Breast epithelium (tissue), 4 donors: Measurements from ENCODE around the gene TMEM238. TPM values are rescaled to one million over a fixed set of nuclear protein-coding genes. Genes with fewer than 3 reads are reported as not detected.
A peak's percentile ranks its signal among the peaks of the same experiment; 100 is the strongest.
"Not testable (repeated sequence)": the region's sequence is repeated elsewhere in the genome, so short reads cannot be mapped to it uniquely, and the experiment has no call there.

Experiments used
- DNase-seq, 2 donors: peaks; one replicate each; pipeline ENCODE4 v3.0.0-alpha.2; 2019; ENCODE audit warnings: low spot score in 2 of 2
- H3K27ac ChIP-seq, 2 donors: fragments of 200-600 bp; sonication (generic) in 1 of 2; one replicate each; pipeline ENCODE4 v1.5.1; 2016 to 2019; ENCODE audit warnings: mild to moderate bottlenecking in 1 of 2
- H3K27me3 ChIP-seq, 2 donors: fragments of 200-600 bp; sonication (generic) in 1 of 2; one replicate each; pipeline versions ENCODE4 v1.5.1 to v1.6.0; 2017 to 2019; ENCODE audit warnings: control low read depth in 1 of 2, mild to moderate bottlenecking in 1 of 2
- H3K36me3 ChIP-seq: fragments of 200-600 bp; one replicate; pipeline ENCODE4 v1.5.1; 2019
- H3K4me1 ChIP-seq, 2 donors: fragments of 200-600 bp; sonication (generic); one replicate each; pipeline ENCODE4 v1.5.1; 2016 to 2019; ENCODE audit warnings: control low read depth in 1 of 2
- H3K4me3 ChIP-seq, 3 donors: fragments of 200-600 bp; sonication (generic); 1 replicate in 2 of 3; 2 replicates in 1 of 3; pipeline ENCODE4 v1.5.1; 2016 to 2019; ENCODE audit warnings: mild to moderate bottlenecking in 3 of 3, moderate library complexity in 2 of 3
- H3K9me3 ChIP-seq, 2 donors: fragments of 200-600 bp; sonication (generic) in 1 of 2; one replicate each; pipeline ENCODE4 v1.5.1; 2016 to 2019; ENCODE audit warnings: control low read depth in 1 of 2
- POLR2A ChIP-seq: fragments of 450-650 bp; IDR thresholded peaks from one replicate; pipeline ENCODE4 v1.6.1; 2016; ENCODE audit warnings: antibody characterized with exemption, mild to moderate bottlenecking, moderate library complexity
- POLR2AphosphoS5 ChIP-seq, 3 donors: sonication (generic); formaldehyde crosslinking; IDR thresholded peaks; one replicate each; pipeline ENCODE4 v1.6.1; 2017; ENCODE audit warnings: antibody characterized with exemption in 3 of 3
- intact Hi-C: fragments of 100-400 bp; cut with DNase I; formaldehyde crosslinking; loops from one replicate; pipeline ENCODE4 v1.15.1; 2023; ENCODE audit warnings: low total_unique reads
- total RNA-seq, 3 donors: library from RNA; depleted of rRNA; stranded (reverse); fragments of >200 nt; gene quantifications; one replicate each; pipeline ENCODE4 v1.1.0, GENCODE V29; 2016
- TF ChIP-seq, protein P1 (sequence below), 3 donors: fragments of 450-650 bp; IDR thresholded peaks; one replicate each; pipeline ENCODE4 v1.5.1; 2016 to 2017; ENCODE audit warnings: antibody characterized with exemption in 3 of 3, mild to moderate bottlenecking in 3 of 3, moderate library complexity in 3 of 3

Gene TMEM238
- total RNA-seq, 3 donors from 2014 or later, result 4.5 to 12.7 (median 9.8) TPM

DNA sequence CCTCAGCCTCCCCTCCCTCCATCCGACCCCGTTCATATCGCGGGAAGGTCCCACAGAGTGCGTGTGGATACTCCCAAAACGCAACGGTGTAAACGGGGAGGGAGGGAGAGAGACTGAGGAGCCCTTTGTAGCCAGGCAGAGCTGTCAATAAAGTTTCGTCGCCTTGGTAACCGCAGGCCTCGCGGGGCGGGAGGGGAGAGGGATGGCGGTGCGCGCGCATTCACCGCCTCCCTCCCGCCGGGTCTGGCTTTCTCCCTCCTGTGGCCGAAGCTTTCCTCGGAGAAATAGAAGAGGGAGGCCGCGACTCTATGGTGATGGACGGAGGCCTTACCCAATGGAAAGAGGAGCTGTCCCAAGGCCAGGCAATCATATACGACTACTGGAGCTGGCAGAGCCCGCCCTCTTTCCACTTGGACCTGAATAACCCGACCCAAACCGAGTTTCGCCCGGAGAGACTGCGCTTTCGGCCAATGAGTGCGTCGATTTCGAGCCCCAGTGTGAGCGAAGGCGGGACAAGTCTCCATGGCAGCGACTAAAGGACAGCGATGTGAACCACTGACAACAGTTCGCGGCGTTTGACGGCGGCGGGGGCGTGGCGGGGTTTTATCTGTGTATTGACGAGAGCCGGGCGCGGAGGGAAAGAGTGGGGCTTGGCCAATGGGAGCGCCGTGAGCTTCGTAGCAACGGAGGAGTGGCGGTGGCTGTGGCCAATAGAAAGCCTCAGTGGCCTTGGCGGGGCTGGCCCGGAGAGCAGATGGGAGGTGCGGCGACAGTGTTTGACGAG is 44.8 kb downstream of the TMEM238 start, which contains the start of gene KMT5C:
Gene KMT5C (plus strand): TSS at position 772 of the 784 bp plus-strand sequence. CDS start 2,061 bp downstream, outside the sequence.
- TF ChIP-seq POLR2A (peak; percentile 91), POLR2AphosphoS5 (IDR thresholded peaks at IDR 0.05) (peak; percentile 38 to 88 (median 82))
- TF ChIP-seq, protein P1, sequence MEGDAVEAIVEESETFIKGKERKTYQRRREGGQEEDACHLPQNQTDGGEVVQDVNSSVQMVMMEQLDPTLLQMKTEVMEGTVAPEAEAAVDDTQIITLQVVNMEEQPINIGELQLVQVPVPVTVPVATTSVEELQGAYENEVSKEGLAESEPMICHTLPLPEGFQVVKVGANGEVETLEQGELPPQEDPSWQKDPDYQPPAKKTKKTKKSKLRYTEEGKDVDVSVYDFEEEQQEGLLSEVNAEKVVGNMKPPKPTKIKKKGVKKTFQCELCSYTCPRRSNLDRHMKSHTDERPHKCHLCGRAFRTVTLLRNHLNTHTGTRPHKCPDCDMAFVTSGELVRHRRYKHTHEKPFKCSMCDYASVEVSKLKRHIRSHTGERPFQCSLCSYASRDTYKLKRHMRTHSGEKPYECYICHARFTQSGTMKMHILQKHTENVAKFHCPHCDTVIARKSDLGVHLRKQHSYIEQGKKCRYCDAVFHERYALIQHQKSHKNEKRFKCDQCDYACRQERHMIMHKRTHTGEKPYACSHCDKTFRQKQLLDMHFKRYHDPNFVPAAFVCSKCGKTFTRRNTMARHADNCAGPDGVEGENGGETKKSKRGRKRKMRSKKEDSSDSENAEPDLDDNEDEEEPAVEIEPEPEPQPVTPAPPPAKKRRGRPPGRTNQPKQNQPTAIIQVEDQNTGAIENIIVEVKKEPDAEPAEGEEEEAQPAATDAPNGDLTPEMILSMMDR (IDR thresholded peaks at IDR 0.05), result peak; percentile 49 to 70 (median 52)
- intact Hi-C loops, result no loop called here
- H3K4me1 ChIP-seq, result no peaks in the 10 kb centered on the region

DNA sequence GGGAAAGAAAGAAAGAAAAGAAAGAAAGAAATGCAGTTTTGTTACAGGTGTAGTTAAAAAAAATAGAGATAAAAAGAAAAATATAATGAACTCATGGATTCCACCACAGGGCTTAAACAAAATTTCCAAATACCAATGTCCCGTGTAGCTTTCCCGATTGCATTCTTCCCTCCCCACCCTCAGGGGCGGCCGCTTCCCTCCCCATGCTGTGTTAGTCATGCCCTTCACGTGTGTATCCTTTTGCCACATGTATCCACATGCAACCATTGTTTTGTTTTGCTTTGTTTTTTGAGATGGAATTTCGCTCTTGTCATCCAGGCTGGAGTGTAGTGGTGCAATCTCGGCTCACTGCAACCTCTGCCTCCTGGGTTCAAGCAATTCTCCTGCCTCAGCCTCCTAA is 48.0 kb downstream of the TMEM238 start:
- Histone ChIP-seq H3K4me1 (no peaks in the 10 kb centered on the region), H3K27me3 (no peaks in the 10 kb centered on the region), H3K9me3 (no peaks in the 10 kb centered on the region), H3K4me3 (no peak overlapping the region), H3K36me3 (no peaks in the 10 kb centered on the region), H3K27ac (no peak overlapping the region)
- intact Hi-C loops, result no loop called here
- no peak for DNase-seq
- no peak for TF ChIP-seq POLR2AphosphoS5 (IDR thresholded peaks at IDR 0.05)
- TF ChIP-seq POLR2A, result no peak
- TF ChIP-seq, protein P1 (IDR thresholded peaks at IDR 0.05), result no peak

More for the DNA sequence above, 44.8 kb downstream of the TMEM238 start, which contains the start of gene KMT5C:
- peak within 1 kb of the TSS; percentile 74 to 87 (median 85) for H3K4me3 ChIP-seq
- no peaks in the 10 kb centered on the region for H3K9me3 ChIP-seq
- no peaks in the 10 kb centered on the region for H3K27me3 ChIP-seq
- peak; percentile 100 for DNase-seq
- H3K36me3 ChIP-seq, result no peaks in the 10 kb centered on the region
- H3K27ac ChIP-seq, result peak within 1 kb of the TSS; percentile 99 to 100

DNA sequence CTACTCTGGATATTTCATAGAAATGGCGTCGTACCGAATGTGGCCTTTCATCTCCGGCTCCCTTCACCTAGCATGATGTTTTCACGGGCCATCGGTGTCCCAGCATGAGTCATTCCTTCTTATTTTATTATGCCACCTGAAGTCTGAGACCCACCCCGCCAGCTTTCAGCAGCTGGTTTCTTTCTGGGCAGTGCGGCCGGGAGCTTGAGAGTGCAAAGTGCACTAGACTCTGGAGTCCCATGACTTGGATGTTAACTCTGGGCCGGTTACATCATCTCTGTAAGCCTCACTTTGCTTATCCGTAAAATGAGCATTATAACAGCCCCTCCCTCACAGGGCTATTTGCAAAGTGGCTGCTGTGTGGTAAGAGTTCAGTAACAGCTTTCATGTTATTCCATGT is 50.2 kb downstream of the TMEM238 start:
- H3K27ac ChIP-seq, result no peak overlapping the region
- no peaks in the 10 kb centered on the region for H3K9me3 ChIP-seq
- intact Hi-C loops, result no loop called here
- DNase-seq, result no peak
- no peak overlapping the region for H3K4me3 ChIP-seq
- H3K4me1 ChIP-seq, result no peaks in the 10 kb centered on the region
- H3K27me3 ChIP-seq, result no peaks in the 10 kb centered on the region
- H3K36me3 ChIP-seq, result no peaks in the 10 kb centered on the region
- TF ChIP-seq, protein P1 (IDR thresholded peaks at IDR 0.05), result no peak
- no peak for TF ChIP-seq POLR2A
- TF ChIP-seq POLR2AphosphoS5 (IDR thresholded peaks at IDR 0.05), result no peak

DNA sequence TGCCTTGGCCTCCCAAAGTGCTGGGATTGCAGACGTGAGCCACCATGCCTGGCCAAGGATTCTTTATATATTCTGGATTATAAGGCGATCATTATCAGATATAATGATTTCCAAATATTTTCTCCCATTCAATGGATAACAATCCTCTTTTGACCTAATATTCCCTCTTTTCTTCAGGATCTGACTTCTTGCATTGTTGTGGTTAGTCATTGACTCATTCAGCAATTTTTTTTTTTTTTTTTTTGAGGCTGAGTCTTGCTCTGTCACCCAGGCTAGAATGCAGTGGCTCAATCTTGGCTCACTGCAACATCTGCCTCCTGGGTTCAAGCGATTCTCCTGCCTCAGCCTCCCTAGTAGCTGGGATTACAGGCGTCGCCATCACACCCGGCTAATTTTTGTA is 54.3 kb downstream of the TMEM238 start:
- H3K27ac ChIP-seq, H3K4me3 ChIP-seq, H3K4me1 ChIP-seq, H3K36me3 ChIP-seq, H3K9me3 ChIP-seq, H3K27me3 ChIP-seq, intact Hi-C loops, DNase-seq: not testable (repeated sequence)

Other genes starting within 250 kb of the TMEM238 start
- 1 to 10 TPM in 2 of 3 donors, not detected in 1; 3.7 to 7.2 TPM for gene TNNT1, start 235.1 kb downstream of the TMEM238 start, total RNA-seq
- gene TNNI3, start 226.6 kb downstream of the TMEM238 start, total RNA-seq, result 1 to 10 TPM in 1 of 3 donors, not detected in 2; 2.6 TPM
- gene DNAAF3, start 217.7 kb downstream of the TMEM238 start, total RNA-seq, result 1 to 10 TPM in 2 of 3 donors, not detected in 1; 4.7 to 4.9 TPM
- under 1 TPM in 1 of 3 donors, not detected in 2; under 0.01 TPM for gene SYT5, start 204.0 kb downstream of the TMEM238 start, total RNA-seq
- gene PTPRH, start 174.8 kb downstream of the TMEM238 start, total RNA-seq, result 10 to 100 TPM in 1 of 3 donors, 1 to 10 TPM in 1, under 1 TPM in 1; 0.73 to 10.2 (median 2.1) TPM
- gene TMEM86B, start 155.5 kb downstream of the TMEM238 start, total RNA-seq, result 1 to 10 TPM in 2 of 3 donors, under 1 TPM in 1; 0.80 to 3.6 (median 1.6) TPM
- 10 to 100 TPM; 23.8 to 31.5 (median 28.2) TPM for gene PPP6R1, start 125.3 kb downstream of the TMEM238 start, total RNA-seq
- 10 to 100 TPM; 13.3 to 36.1 (median 32.6) TPM for gene HSPBP1, start 104.2 kb downstream of the TMEM238 start, total RNA-seq
- gene BRSK1, start 100.3 kb downstream of the TMEM238 start, total RNA-seq, result 1 to 10 TPM in 2 of 3 donors, not detected in 1; 2.5 to 4.6 TPM
- 10 to 100 TPM in 1 of 3 donors, 1 to 10 TPM in 2; 1.6 to 11.8 (median 3.1) TPM for gene TMEM150B, start 59.0 kb downstream of the TMEM238 start, total RNA-seq
- 10 to 100 TPM in 2 of 3 donors, 1 to 10 TPM in 1; 6.1 to 20.8 (median 18.4) TPM for gene KMT5C, start 44.4 kb downstream of the TMEM238 start, total RNA-seq
- 1 to 10 TPM in 1 of 3 donors, under 1 TPM in 1, not detected in 1; 0.73 to 1.3 TPM for gene COX6B2, start 29.6 kb downstream of the TMEM238 start, total RNA-seq
- gene GARIN5B, start 21.0 kb downstream of the TMEM238 start, total RNA-seq, result not detected
- 1 to 10 TPM in 1 of 3 donors, under 1 TPM in 1, not detected in 1; 0.29 to 1.3 TPM for gene IL11, start 13.8 kb downstream of the TMEM238 start, total RNA-seq
- gene TMEM190, start 7.5 kb downstream of the TMEM238 start, total RNA-seq, result not detected
- gene RPL28, start 1.6 kb upstream of the TMEM238 start, total RNA-seq, result 100 to 1,000 TPM; 462 to 673 (median 471) TPM
- 1 to 10 TPM; 7.2 to 9.0 (median 8.9) TPM for gene UBE2S, start 23.5 kb upstream of the TMEM238 start, total RNA-seq
- gene SHISA7, start 59.0 kb upstream of the TMEM238 start, total RNA-seq, result under 1 TPM in 1 of 3 donors, not detected in 2; 0.29 TPM
- 10 to 100 TPM; 42.7 to 71.5 (median 57.0) TPM for gene ISOC2, start 77.3 kb upstream of the TMEM238 start, total RNA-seq
- gene C19orf85, start 80.5 kb upstream of the TMEM238 start, total RNA-seq, result not detected
- gene ZNF628, start 92.3 kb upstream of the TMEM238 start, total RNA-seq, result 1 to 10 TPM; 2.1 to 4.4 (median 4.3) TPM
- 10 to 100 TPM in 2 of 3 donors, 1 to 10 TPM in 1; 1.9 to 11.3 (median 10.8) TPM for gene NAT14, start 100.9 kb upstream of the TMEM238 start, total RNA-seq
- 1 to 10 TPM; 3.6 to 7.2 (median 3.8) TPM for gene SSC5D, start 104.1 kb upstream of the TMEM238 start, total RNA-seq
- gene SBK2, start 152.8 kb upstream of the TMEM238 start, total RNA-seq, result not detected
- gene SBK3, start 161.3 kb upstream of the TMEM238 start, total RNA-seq, result 1 to 10 TPM in 1 of 3 donors, not detected in 2; 1.3 TPM
- 1 to 10 TPM; 1.6 to 2.3 (median 1.6) TPM for gene ZNF579, start 196.6 kb upstream of the TMEM238 start, total RNA-seq
- gene FIZ1, start 215.2 kb upstream of the TMEM238 start, total RNA-seq, result 1 to 10 TPM; 3.7 to 7.5 (median 6.1) TPM
- 10 to 100 TPM; 22.3 to 25.6 (median 25.4) TPM for gene ZNF524, start 216.0 kb upstream of the TMEM238 start, total RNA-seq
- 1 to 10 TPM; 3.2 to 5.0 (median 3.9) TPM for gene ZNF865, start 221.4 kb upstream of the TMEM238 start, total RNA-seq
- gene ZNF784, start 240.3 kb upstream of the TMEM238 start, total RNA-seq, result 1 to 10 TPM; 2.6 to 6.7 (median 4.9) TPM